Right atrium auricular region (tissue), 2 donors: ENCODE results near the gene RSAD1. TPM values are rescaled to one million over a fixed set of nuclear protein-coding genes. Genes with fewer than 3 reads are reported as not detected.

Experiments
- DNase-seq: peaks from one replicate; pipeline ENCODE4 v3.0.0-alpha.2; 2019; ENCODE audit warnings: low spot score
- H3K27ac ChIP-seq, 2 donors: fragments of 200-600 bp; sonication (generic); 1 replicate in 1 of 2; 2 replicates in 1 of 2; pipeline ENCODE4 v1.5.1; 2016 to 2019
- H3K27me3 ChIP-seq, 2 donors: fragments of 200-600 bp; sonication (generic); one replicate each; pipeline versions ENCODE4 v1.5.1 to v1.6.0; 2017 to 2019
- H3K36me3 ChIP-seq: fragments of 200-600 bp; sonication (generic); one replicate; pipeline ENCODE4 v1.5.1; 2016
- H3K4me1 ChIP-seq, 2 donors: fragments of 200-600 bp; sonication (generic); one replicate each; pipeline versions ENCODE4 v1.5.1 to v1.6.0; 2017 to 2019
- H3K4me3 ChIP-seq, 2 donors: fragments of 200-600 bp; sonication (generic); 1 replicate in 1 of 2; 2 replicates in 1 of 2; pipeline ENCODE4 v1.5.1; 2017 to 2019; ENCODE audit warnings: mild to moderate bottlenecking in 1 of 2, moderate library complexity in 1 of 2
- H3K9me3 ChIP-seq, 2 donors: fragments of 200-600 bp; sonication (generic); one replicate each; pipeline ENCODE4 v1.5.1; 2019
- total RNA-seq, 2 donors: library from RNA; depleted of rRNA; stranded (reverse); fragments of >200 nt; gene quantifications; one replicate each; pipeline ENCODE4 v1.1.0, GENCODE V29; 2016
- TF ChIP-seq, protein P1 (sequence below), 2 donors: fragments of 200-600 bp; sonication (generic); IDR thresholded peaks; one replicate each; pipeline ENCODE4 v1.5.1; 2019; ENCODE audit warnings: antibody characterized with exemption in 2 of 2

RSAD1 gene
- total RNA-seq, 2 donors from 2014 or later, result 19.1 to 19.3 TPM

DNA sequence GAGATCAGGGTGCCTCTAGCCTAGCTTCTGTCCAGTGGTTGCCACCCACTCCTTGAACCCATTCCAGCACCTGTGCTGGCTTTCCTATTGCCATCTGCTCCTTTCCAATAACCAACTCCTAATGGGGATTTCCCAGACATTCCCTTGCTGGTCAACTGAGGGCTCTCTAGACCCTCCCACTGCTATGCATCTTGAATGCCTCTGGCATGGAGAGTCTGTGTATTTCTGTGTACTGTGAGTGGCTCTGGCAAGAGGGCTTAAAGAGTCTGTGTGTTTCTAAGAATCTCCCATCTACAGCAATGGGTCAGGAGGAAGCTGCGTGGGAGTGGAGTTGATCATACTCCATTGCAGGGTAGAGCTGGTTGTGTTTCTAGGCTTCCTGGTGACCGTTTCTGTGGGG, 42.9 kb downstream of the RSAD1 start:
- Histone ChIP-seq H3K4me1 (no peaks in the 10 kb centered on the region), H3K4me3 (no peak overlapping the region), H3K27ac (no peak overlapping the region), H3K36me3 (no peaks in the 10 kb centered on the region), H3K27me3 (no peaks in the 10 kb centered on the region), H3K9me3 (no peaks in the 10 kb centered on the region)
- TF ChIP-seq, protein P1, sequence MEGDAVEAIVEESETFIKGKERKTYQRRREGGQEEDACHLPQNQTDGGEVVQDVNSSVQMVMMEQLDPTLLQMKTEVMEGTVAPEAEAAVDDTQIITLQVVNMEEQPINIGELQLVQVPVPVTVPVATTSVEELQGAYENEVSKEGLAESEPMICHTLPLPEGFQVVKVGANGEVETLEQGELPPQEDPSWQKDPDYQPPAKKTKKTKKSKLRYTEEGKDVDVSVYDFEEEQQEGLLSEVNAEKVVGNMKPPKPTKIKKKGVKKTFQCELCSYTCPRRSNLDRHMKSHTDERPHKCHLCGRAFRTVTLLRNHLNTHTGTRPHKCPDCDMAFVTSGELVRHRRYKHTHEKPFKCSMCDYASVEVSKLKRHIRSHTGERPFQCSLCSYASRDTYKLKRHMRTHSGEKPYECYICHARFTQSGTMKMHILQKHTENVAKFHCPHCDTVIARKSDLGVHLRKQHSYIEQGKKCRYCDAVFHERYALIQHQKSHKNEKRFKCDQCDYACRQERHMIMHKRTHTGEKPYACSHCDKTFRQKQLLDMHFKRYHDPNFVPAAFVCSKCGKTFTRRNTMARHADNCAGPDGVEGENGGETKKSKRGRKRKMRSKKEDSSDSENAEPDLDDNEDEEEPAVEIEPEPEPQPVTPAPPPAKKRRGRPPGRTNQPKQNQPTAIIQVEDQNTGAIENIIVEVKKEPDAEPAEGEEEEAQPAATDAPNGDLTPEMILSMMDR (IDR thresholded peaks at IDR 0.05), result no peak
- no peak for DNase-seq

DNA sequence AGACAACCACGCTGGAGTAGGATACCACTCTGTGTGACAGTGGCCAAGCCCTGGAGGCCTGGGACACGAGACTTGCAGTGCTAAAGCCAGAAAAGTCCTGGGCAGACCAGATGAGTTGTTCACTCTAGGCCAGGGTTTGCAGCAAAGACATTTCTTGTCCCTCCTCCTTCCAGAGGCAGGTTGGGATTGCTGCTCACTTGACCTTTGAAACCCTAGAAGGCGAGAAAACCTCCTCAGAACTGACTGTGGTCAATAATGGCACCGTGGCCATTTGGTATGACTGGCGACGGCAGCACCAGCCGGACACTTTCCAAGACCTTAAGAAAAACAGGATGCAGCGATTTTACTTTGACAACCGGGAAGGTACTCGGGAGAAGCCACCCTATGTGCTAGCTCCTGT, 44.1 kb downstream of the RSAD1 start:
- DNase-seq, result no peak
- Histone ChIP-seq H3K36me3 (no peaks in the 10 kb centered on the region), H3K9me3 (no peaks in the 10 kb centered on the region), H3K27me3 (no peaks in the 10 kb centered on the region), H3K4me1 (no peaks in the 10 kb centered on the region), H3K4me3 (no peak overlapping the region), H3K27ac (no peak overlapping the region)
- TF ChIP-seq, protein P1 (IDR thresholded peaks at IDR 0.05), result no peak

DNA sequence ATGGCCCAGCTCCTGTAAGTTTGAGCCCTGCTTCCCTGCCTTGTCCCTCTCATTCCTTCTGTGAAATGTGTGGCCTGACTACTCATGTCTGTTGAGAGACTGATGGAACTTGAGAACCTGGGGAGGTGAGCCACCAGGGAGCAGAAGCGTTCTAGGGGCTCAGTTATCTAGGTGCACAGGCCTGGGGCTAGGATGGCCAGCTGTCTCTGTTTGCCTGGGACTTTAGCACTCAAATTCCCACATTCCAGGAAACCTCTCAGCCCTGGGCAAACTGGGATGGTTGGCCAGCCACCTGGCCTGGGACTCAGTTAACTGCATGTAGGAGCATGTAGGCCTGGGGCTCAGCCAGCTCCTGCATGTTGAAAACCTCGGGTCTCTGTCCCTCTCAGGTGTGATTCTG, 44.5 kb downstream of the RSAD1 start:
- Histone ChIP-seq H3K4me3 (no peak overlapping the region), H3K9me3 (no peaks in the 10 kb centered on the region), H3K4me1 (no peaks in the 10 kb centered on the region), H3K36me3 (no peaks in the 10 kb centered on the region), H3K27me3 (no peaks in the 10 kb centered on the region), H3K27ac (no peak overlapping the region)
- DNase-seq, result no peak
- TF ChIP-seq, protein P1 (IDR thresholded peaks at IDR 0.05), result no peak

DNA sequence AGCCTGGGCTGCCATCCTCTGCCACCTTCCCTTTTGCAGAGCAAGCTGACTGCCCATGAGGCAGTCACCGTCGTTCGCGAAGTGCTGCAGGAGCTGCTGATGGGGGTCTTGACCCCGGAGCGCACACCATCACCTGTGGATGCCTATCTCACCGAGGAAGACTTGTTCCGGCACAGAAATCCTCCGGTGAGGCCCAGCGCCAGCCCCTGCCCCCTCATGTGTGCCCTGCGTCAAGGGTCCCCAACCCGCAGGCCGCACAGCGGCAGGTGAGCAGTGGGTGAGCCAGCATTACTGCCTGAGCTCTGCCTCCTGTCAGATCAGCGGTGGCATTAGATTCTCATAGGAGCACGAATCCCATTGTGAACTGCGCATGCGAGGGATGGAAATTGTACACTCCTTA, 46.2 kb downstream of the RSAD1 start:
- no peaks in the 10 kb centered on the region for H3K4me1 ChIP-seq
- H3K4me3 ChIP-seq, result no peak overlapping the region
- DNase-seq, result no peak
- H3K27ac ChIP-seq, result no peak overlapping the region
- TF ChIP-seq, protein P1 (IDR thresholded peaks at IDR 0.05), result no peak
- H3K9me3 ChIP-seq, result no peaks in the 10 kb centered on the region
- H3K27me3 ChIP-seq, result no peaks in the 10 kb centered on the region
- no peaks in the 10 kb centered on the region for H3K36me3 ChIP-seq

DNA sequence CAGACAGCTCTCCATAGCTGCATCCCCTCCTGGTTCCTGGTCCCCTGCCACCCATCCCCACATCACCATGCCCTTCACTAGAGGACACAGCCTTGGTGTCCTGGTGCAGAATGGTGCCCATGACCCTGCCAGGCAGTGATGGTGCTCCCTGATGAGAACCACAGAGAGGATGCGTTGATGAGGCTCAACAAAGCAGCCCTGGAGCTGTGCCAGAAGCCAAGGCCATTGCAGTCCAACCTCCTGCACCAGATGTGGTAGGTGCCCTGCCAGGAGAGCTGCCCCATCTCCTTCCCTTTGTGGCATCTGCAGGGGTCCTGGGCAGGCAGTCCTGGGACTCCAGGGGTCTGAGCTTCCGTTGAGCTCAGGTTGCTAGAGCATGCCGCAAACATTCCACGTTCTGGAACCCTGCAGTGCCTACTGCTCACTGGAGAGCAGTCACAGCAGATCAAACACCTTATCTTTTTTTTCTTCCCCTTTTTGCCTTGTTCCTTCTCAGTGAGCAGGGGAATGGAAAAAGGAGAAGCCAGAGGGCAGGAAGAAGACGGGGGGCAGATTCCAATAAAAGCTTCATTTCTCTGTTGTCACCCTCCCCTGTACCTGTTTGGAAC, 48.6 kb downstream of the RSAD1 start:
- no peak for DNase-seq
- H3K4me3 ChIP-seq, result no peak overlapping the region
- H3K36me3 ChIP-seq, result no peaks in the 10 kb centered on the region
- TF ChIP-seq, protein P1 (IDR thresholded peaks at IDR 0.05), result no peak
- no peaks in the 10 kb centered on the region for H3K27me3 ChIP-seq
- peaks cover 0 to 5% of the 10 kb centered on the region in 2 donors for H3K4me1 ChIP-seq
- no peaks in the 10 kb centered on the region for H3K9me3 ChIP-seq
- H3K27ac ChIP-seq, result no peak overlapping the region

DNA sequence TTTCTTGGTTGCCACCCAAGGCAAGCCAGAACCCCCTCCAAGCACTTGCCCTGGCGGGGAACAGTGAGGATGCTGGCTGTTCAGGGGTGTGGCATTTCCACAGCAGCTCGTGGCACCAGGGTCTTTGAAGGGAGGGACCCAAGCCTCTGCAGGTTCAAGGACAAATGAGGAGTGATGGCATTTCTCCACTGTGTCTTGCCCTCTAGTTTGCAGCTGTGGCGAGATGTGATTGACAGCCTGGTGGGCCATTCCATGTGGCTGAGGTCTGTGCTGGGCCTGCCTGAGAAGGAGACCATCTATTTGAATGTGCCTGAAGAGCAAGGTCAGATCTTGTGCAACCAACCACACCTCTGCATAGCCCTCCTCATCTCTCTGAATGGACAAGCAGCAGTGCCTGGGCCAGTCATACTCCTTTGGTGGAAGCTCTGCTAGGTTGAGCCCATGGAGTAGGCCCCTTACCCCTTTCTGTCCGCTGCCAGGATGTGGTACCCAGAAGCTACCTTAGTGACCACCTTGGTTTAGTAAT, 49.4 kb downstream of the RSAD1 start:
- TF ChIP-seq, protein P1 (IDR thresholded peaks at IDR 0.05), result no peak
- Histone ChIP-seq H3K9me3 (no peaks in the 10 kb centered on the region), H3K4me3 (no peak overlapping the region), H3K27ac (no peak overlapping the region), H3K4me1 (peaks cover 0 to 12% of the 10 kb centered on the region in 2 donors), H3K27me3 (no peaks in the 10 kb centered on the region), H3K36me3 (no peaks in the 10 kb centered on the region)
- DNase-seq, result no peak
